Mucosa of descending colon (tissue), 3 donors: ENCODE data around the gene TAPBPL. TPM values are rescaled to one million over a fixed set of nuclear protein-coding genes. Genes with fewer than 3 reads are reported as not detected.

ENCODE experiments used
- total RNA-seq, 3 donors: library from RNA; stranded (reverse); fragmentation: NEBNext Ultra II Directional in 2 of 3; extraction: Animal tissue kit (Norgen Biotek cat#: 25700) in 2 of 3; gene quantifications; one replicate each; pipeline versions ENCODE4 v1.2.1 to v1.2.4, GENCODE V29; 2021 to 2023
- donor health status: DM: no; HTN: no; CAD: no; lungs with moderate emphysema.
- donor health status: DM: no; HTN: no; CAD: no.
- donor health status: DM: no; HTN: yes; CAD: no.

Gene TAPBPL
- total RNA-seq, 3 donors from 2014 or later, result 40.9 to 107 (median 72.0) TPM

Other genes starting within 250 kb of the TAPBPL start
- gene PLEKHG6, start 141.4 kb upstream of the TAPBPL start, total RNA-seq, result 100 to 1,000 TPM in 2 of 3 donors, 10 to 100 TPM in 1; 90.4 to 190 (median 128) TPM
- gene TNFRSF1A, start 110.0 kb upstream of the TAPBPL start, total RNA-seq, result 100 to 1,000 TPM; 166 to 237 (median 211) TPM
- 100 to 1,000 TPM; 130 to 402 (median 386) TPM for gene SCNN1A, start 76.5 kb upstream of the TAPBPL start, total RNA-seq
- gene LTBR, start 67.9 kb upstream of the TAPBPL start, total RNA-seq, result 100 to 1,000 TPM; 114 to 142 (median 135) TPM
- 1 to 10 TPM; 1.8 to 5.3 (median 3.9) TPM for gene CD27, start 7.1 kb upstream of the TAPBPL start, total RNA-seq
- gene VAMP1, start 18.6 kb downstream of the TAPBPL start, total RNA-seq, result 10 to 100 TPM in 1 of 3 donors, 1 to 10 TPM in 2; 3.8 to 18.7 (median 8.6) TPM
- 100 to 1,000 TPM; 119 to 143 (median 136) TPM for gene MRPL51, start 41.2 kb downstream of the TAPBPL start, total RNA-seq
- 10 to 100 TPM; 25.5 to 47.0 (median 26.0) TPM for gene NCAPD2, start 42.1 kb downstream of the TAPBPL start, total RNA-seq
- gene GAPDH, start 82.5 kb downstream of the TAPBPL start, total RNA-seq, result 1,000 to 10,000 TPM; 1,543 to 3,034 (median 2,070) TPM
- gene IFFO1, start 104.0 kb downstream of the TAPBPL start, total RNA-seq, result 10 to 100 TPM in 1 of 3 donors, 1 to 10 TPM in 2; 3.6 to 22.4 (median 8.2) TPM
- gene NOP2, start 116.2 kb downstream of the TAPBPL start, total RNA-seq, result 10 to 100 TPM; 26.1 to 32.4 (median 26.6) TPM
- 100 to 1,000 TPM; 127 to 243 (median 149) TPM for gene CHD4, start 155.3 kb downstream of the TAPBPL start, total RNA-seq
- gene LPAR5, start 183.9 kb downstream of the TAPBPL start, total RNA-seq, result 10 to 100 TPM; 12.0 to 30.5 (median 22.7) TPM
- gene ACRBP, start 195.4 kb downstream of the TAPBPL start, total RNA-seq, result 1 to 10 TPM; 1.4 to 3.0 (median 2.2) TPM
- gene ING4, start 211.1 kb downstream of the TAPBPL start, total RNA-seq, result 10 to 100 TPM; 28.9 to 46.9 (median 45.9) TPM
- 10 to 100 TPM; 54.5 to 67.8 (median 64.3) TPM for gene ZNF384, start 237.3 kb downstream of the TAPBPL start, total RNA-seq
- gene PIANP, start 248.8 kb downstream of the TAPBPL start, total RNA-seq, result 1 to 10 TPM in 1 of 3 donors, under 1 TPM in 1, not detected in 1; 0.53 to 2.9 TPM